Measurements from ENCODE around the gene RCAN2.

RCAN2 gene

GRCh38 chr6:46367354-46368168 lies 123.7 kb downstream of the RCAN2 start:
- DNase-seq (ENCODE audit: low read depth) = no peak
- H3K4me3 ChIP-seq (ENCODE audit: low read depth, low read length) = no peak overlapping the region
- TF ChIP-seq CTCF (IDR thresholded peaks at IDR 0.05; ENCODE audit: control insufficient read depth, extremely low read depth, insufficient read depth) = no peak

GRCh38 chr6:46366190-46366900 lies 124.9 kb downstream of the RCAN2 start:
- no peak for TF ChIP-seq CTCF (IDR thresholded peaks at IDR 0.05; ENCODE audit: control insufficient read depth, extremely low read depth, insufficient read depth)
- no peak overlapping the region for H3K4me3 ChIP-seq (ENCODE audit: low read depth, low read length)
- no peak for DNase-seq (ENCODE audit: low read depth)

GRCh38 chr6:46357591-46357990 lies 133.7 kb downstream of the RCAN2 start:
- no peak for DNase-seq (ENCODE audit: low read depth)
- H3K4me3 ChIP-seq (ENCODE audit: low read depth, low read length) = no peak overlapping the region
- no peak for TF ChIP-seq CTCF (IDR thresholded peaks at IDR 0.05; ENCODE audit: control insufficient read depth, extremely low read depth, insufficient read depth)

GRCh38 chr6:46356543-46356942 lies 134.7 kb downstream of the RCAN2 start:
- DNase-seq (ENCODE audit: low read depth) = no peak
- no peak for TF ChIP-seq CTCF (IDR thresholded peaks at IDR 0.05; ENCODE audit: control insufficient read depth, extremely low read depth, insufficient read depth)
- H3K4me3 ChIP-seq (ENCODE audit: low read depth, low read length) = no peak overlapping the region

- no peak overlapping the region for H3K4me3 ChIP-seq (ENCODE audit: low read depth, low read length)
- TF ChIP-seq CTCF (IDR thresholded peaks at IDR 0.05; ENCODE audit: control insufficient read depth, extremely low read depth, insufficient read depth) = no peak
- DNase-seq (ENCODE audit: low read depth) = no peak
These were observed 137.7 kb downstream of the RCAN2 start for GRCh38 chr6:46353528-46353927.

- no peak overlapping the region for H3K4me3 ChIP-seq (ENCODE audit: low read depth, low read length)
- peak; percentile 77 for DNase-seq (ENCODE audit: low read depth)
- TF ChIP-seq CTCF (IDR thresholded peaks at IDR 0.05; ENCODE audit: control insufficient read depth, extremely low read depth, insufficient read depth) = no peak
These were observed 138.5 kb downstream of the RCAN2 start for GRCh38 chr6:46352541-46353268.
